Measurements from ENCODE around the gene CEP95.

Gene CEP95

GRCh38 chr17:64546716-64547115, 39.9 kb downstream of the CEP95 start:
- no peak overlapping the region for H2AFZ ChIP-seq (ENCODE audit: low read depth, low read length)
- no peaks in the 10 kb centered on the region for H3K27me3 ChIP-seq (ENCODE audit: control insufficient read depth in 1 of 2, insufficient read depth in 1 of 2, low read length in 2 of 2)
- peaks cover 31 to 99% of the 10 kb centered on the region in 2 experiments for H3K36me3 ChIP-seq (ENCODE audit: control insufficient read depth in 1 of 2, insufficient read depth in 2 of 2, low read depth in 1 of 2, low read length in 2 of 2)
- H3K23ac ChIP-seq (ENCODE audit: low read length in 2 of 2) = no peak overlapping the region
- no peak for DNase-seq
- H3K14ac ChIP-seq (ENCODE audit: low read length in 2 of 2) = no peak overlapping the region
- no peak overlapping the region for H3K18ac ChIP-seq (ENCODE audit: low read depth in 1 of 2, low read length in 2 of 2)
- H4K91ac ChIP-seq (ENCODE audit: low read length) = no peak overlapping the region
- H2BK12ac ChIP-seq (ENCODE audit: low read length in 2 of 2) = no peak overlapping the region
- H3K4me1 ChIP-seq (ENCODE audit: control insufficient read depth, insufficient read depth, low read depth, low read length) = peaks cover 2% of the 10 kb centered on the region
- H3K4ac ChIP-seq (ENCODE audit: low read depth in 1 of 2, low read length in 2 of 2) = no peak overlapping the region
- H3K27ac ChIP-seq (ENCODE audit: low read length, poor library complexity, severe bottlenecking) = no peak overlapping the region
- no peak overlapping the region for H3K4me2 ChIP-seq (ENCODE audit: low read length, poor library complexity, severe bottlenecking)
- H3K9me3 ChIP-seq (ENCODE audit: control insufficient read depth, low read length) = no peaks in the 10 kb centered on the region
- no peak overlapping the region for H2BK15ac ChIP-seq (ENCODE audit: low read depth, poor library complexity, severe bottlenecking)
- no peak overlapping the region for H2AK5ac ChIP-seq (ENCODE audit: low read length, severe bottlenecking)
- H4K8ac ChIP-seq (ENCODE audit: low read length) = peak overlapping the region; percentile 23
- H3K4me3 ChIP-seq (ENCODE audit: insufficient read depth in 1 of 2, low read depth in 1 of 2, low read length in 2 of 2) = no peak overlapping the region
- 100% methylated on average over 7 of the region's 7 CpGs for WGBS
- H2BK5ac ChIP-seq (ENCODE audit: low read depth, low read length, poor library complexity, severe bottlenecking) = no peak overlapping the region
- H2BK120ac ChIP-seq (ENCODE audit: low read depth, low read length) = peak overlapping the region; percentile 19
- no peak overlapping the region for H3K9ac ChIP-seq (ENCODE audit: low read length)
- H3K79me1 ChIP-seq (replicated peaks; ENCODE audit: low read length, poor library complexity, severe bottlenecking) = peaks cover 7% of the 10 kb centered on the region

- WGBS = 80% methylated on average over 10 of the region's 10 CpGs
Measured at GRCh38 chr17:64547319-64547718, 40.5 kb downstream of the CEP95 start.

GRCh38 chr17:64551461-64551860, 44.7 kb downstream of the CEP95 start:
- no peak overlapping the region for H3K14ac ChIP-seq (ENCODE audit: low read length in 2 of 2)
- no peaks in the 10 kb centered on the region for H3K27me3 ChIP-seq (ENCODE audit: control insufficient read depth in 1 of 2, insufficient read depth in 1 of 2, low read length in 2 of 2)
- no peak overlapping the region for H3K4ac ChIP-seq (ENCODE audit: low read depth in 1 of 2, low read length in 2 of 2)
- H3K9ac ChIP-seq (ENCODE audit: low read length) = peak overlapping the region; percentile 24
- 100% methylated on average over 1 of the region's 5 CpGs for WGBS
- no peak overlapping the region for H3K18ac ChIP-seq (ENCODE audit: low read depth in 1 of 2, low read length in 2 of 2)
- H3K4me2 ChIP-seq (ENCODE audit: low read length, poor library complexity, severe bottlenecking) = no peak overlapping the region
- no peak overlapping the region for H2AK5ac ChIP-seq (ENCODE audit: low read length, severe bottlenecking)
- no peak overlapping the region for H2BK120ac ChIP-seq (ENCODE audit: low read depth, low read length)
- peaks cover 10% of the 10 kb centered on the region for H3K79me1 ChIP-seq (replicated peaks; ENCODE audit: low read length, poor library complexity, severe bottlenecking)
- no peaks in the 10 kb centered on the region for H3K9me3 ChIP-seq (ENCODE audit: control insufficient read depth, low read length)
- no peak overlapping the region for H4K91ac ChIP-seq (ENCODE audit: low read length)
- H2BK15ac ChIP-seq (ENCODE audit: low read depth, poor library complexity, severe bottlenecking) = no peak overlapping the region
- no peak for DNase-seq
- H3K4me1 ChIP-seq (ENCODE audit: control insufficient read depth, insufficient read depth, low read depth, low read length) = no peaks in the 10 kb centered on the region
- no peak overlapping the region for H3K4me3 ChIP-seq (ENCODE audit: insufficient read depth in 1 of 2, low read depth in 1 of 2, low read length in 2 of 2)
- H3K36me3 ChIP-seq (ENCODE audit: control insufficient read depth in 1 of 2, insufficient read depth in 2 of 2, low read depth in 1 of 2, low read length in 2 of 2) = peaks cover 30 to 98% of the 10 kb centered on the region in 2 experiments
- no peak overlapping the region for H2BK5ac ChIP-seq (ENCODE audit: low read depth, low read length, poor library complexity, severe bottlenecking)
- no peak overlapping the region for H3K27ac ChIP-seq (ENCODE audit: low read length, poor library complexity, severe bottlenecking)
- H2AFZ ChIP-seq (ENCODE audit: low read depth, low read length) = no peak overlapping the region
- no peak overlapping the region for H2BK12ac ChIP-seq (ENCODE audit: low read length in 2 of 2)
- H4K8ac ChIP-seq (ENCODE audit: low read length) = no peak overlapping the region
- no peak overlapping the region for H3K23ac ChIP-seq (ENCODE audit: low read length in 2 of 2)

More at GRCh38 chr17:64547319-64547718, 40.5 kb downstream of the CEP95 start:
- Histone ChIP-seq H3K79me1 (replicated peaks; ENCODE audit: low read length, poor library complexity, severe bottlenecking) (peaks cover 4% of the 10 kb centered on the region), H2BK120ac (ENCODE audit: low read depth, low read length) (no peak overlapping the region), H2BK12ac (ENCODE audit: low read length in 2 of 2) (no peak overlapping the region), H3K9me3 (ENCODE audit: control insufficient read depth, low read length) (no peaks in the 10 kb centered on the region), H3K4ac (ENCODE audit: low read depth in 1 of 2, low read length in 2 of 2) (no peak overlapping the region), H3K27me3 (ENCODE audit: control insufficient read depth in 1 of 2, insufficient read depth in 1 of 2, low read length in 2 of 2) (no peaks in the 10 kb centered on the region), H4K8ac (ENCODE audit: low read length) (peak overlapping the region; percentile 23), H3K18ac (ENCODE audit: low read depth in 1 of 2, low read length in 2 of 2) (no peak overlapping the region), H2BK5ac (ENCODE audit: low read depth, low read length, poor library complexity, severe bottlenecking) (no peak overlapping the region), H3K27ac (ENCODE audit: low read length, poor library complexity, severe bottlenecking) (no peak overlapping the region), H4K91ac (ENCODE audit: low read length) (no peak overlapping the region), H3K23ac (ENCODE audit: low read length in 2 of 2) (no peak overlapping the region), H3K9ac (ENCODE audit: low read length) (no peak overlapping the region), H3K4me1 (ENCODE audit: control insufficient read depth, insufficient read depth, low read depth, low read length) (no peaks in the 10 kb centered on the region), H3K36me3 (ENCODE audit: control insufficient read depth in 1 of 2, insufficient read depth in 2 of 2, low read depth in 1 of 2, low read length in 2 of 2) (peaks cover 27 to 99% of the 10 kb centered on the region in 2 experiments), H3K4me2 (ENCODE audit: low read length, poor library complexity, severe bottlenecking) (no peak overlapping the region), H3K14ac (ENCODE audit: low read length in 2 of 2) (no peak overlapping the region), H2AK5ac (ENCODE audit: low read length, severe bottlenecking) (no peak overlapping the region), H2AFZ (ENCODE audit: low read depth, low read length) (no peak overlapping the region), H2BK15ac (ENCODE audit: low read depth, poor library complexity, severe bottlenecking) (no peak overlapping the region), H3K4me3 (ENCODE audit: insufficient read depth in 1 of 2, low read depth in 1 of 2, low read length in 2 of 2) (no peak overlapping the region)
- no peak for DNase-seq

GRCh38 chr17:64554028-64554637, 47.4 kb downstream of the CEP95 start:
- Histone ChIP-seq H2BK12ac (ENCODE audit: low read length in 2 of 2) (peak overlapping the region in 1 of 2 experiments; percentile 25), H2BK15ac (ENCODE audit: low read depth, poor library complexity, severe bottlenecking) (no peak overlapping the region), H4K8ac (ENCODE audit: low read length) (no peak overlapping the region), H3K14ac (ENCODE audit: low read length in 2 of 2) (no peak overlapping the region), H3K27ac (ENCODE audit: low read length, poor library complexity, severe bottlenecking) (peak overlapping the region; percentile 10), H3K4me1 (ENCODE audit: control insufficient read depth, insufficient read depth, low read depth, low read length) (no peaks in the 10 kb centered on the region), H3K4ac (ENCODE audit: low read depth in 1 of 2, low read length in 2 of 2) (no peak overlapping the region), H3K4me2 (ENCODE audit: low read length, poor library complexity, severe bottlenecking) (no peak overlapping the region), H3K36me3 (ENCODE audit: control insufficient read depth in 1 of 2, insufficient read depth in 2 of 2, low read depth in 1 of 2, low read length in 2 of 2) (peaks cover 21 to 98% of the 10 kb centered on the region in 2 experiments), H3K9ac (ENCODE audit: low read length) (no peak overlapping the region), H3K18ac (ENCODE audit: low read depth in 1 of 2, low read length in 2 of 2) (no peak overlapping the region), H3K4me3 (ENCODE audit: insufficient read depth in 1 of 2, low read depth in 1 of 2, low read length in 2 of 2) (no peak overlapping the region), H2AFZ (ENCODE audit: low read depth, low read length) (no peak overlapping the region), H3K23ac (ENCODE audit: low read length in 2 of 2) (no peak overlapping the region), H2AK5ac (ENCODE audit: low read length, severe bottlenecking) (no peak overlapping the region), H3K9me3 (ENCODE audit: control insufficient read depth, low read length) (no peaks in the 10 kb centered on the region), H4K91ac (ENCODE audit: low read length) (no peak overlapping the region), H3K79me1 (replicated peaks; ENCODE audit: low read length, poor library complexity, severe bottlenecking) (peaks cover 6% of the 10 kb centered on the region), H3K27me3 (ENCODE audit: control insufficient read depth in 1 of 2, insufficient read depth in 1 of 2, low read length in 2 of 2) (no peaks in the 10 kb centered on the region), H2BK120ac (ENCODE audit: low read depth, low read length) (no peak overlapping the region), H2BK5ac (ENCODE audit: low read depth, low read length, poor library complexity, severe bottlenecking) (no peak overlapping the region)
- DNase-seq = no peak

Data from mesenchymal stem cell (in vitro differentiated cells and primary cell).